ENCODE measurements around the gene GORASP2.
"Not testable (repeated sequence)": the region's sequence is repeated elsewhere in the genome, so short reads cannot be mapped to it uniquely, and the experiment has no call there.

The GORASP2 gene

DNA sequence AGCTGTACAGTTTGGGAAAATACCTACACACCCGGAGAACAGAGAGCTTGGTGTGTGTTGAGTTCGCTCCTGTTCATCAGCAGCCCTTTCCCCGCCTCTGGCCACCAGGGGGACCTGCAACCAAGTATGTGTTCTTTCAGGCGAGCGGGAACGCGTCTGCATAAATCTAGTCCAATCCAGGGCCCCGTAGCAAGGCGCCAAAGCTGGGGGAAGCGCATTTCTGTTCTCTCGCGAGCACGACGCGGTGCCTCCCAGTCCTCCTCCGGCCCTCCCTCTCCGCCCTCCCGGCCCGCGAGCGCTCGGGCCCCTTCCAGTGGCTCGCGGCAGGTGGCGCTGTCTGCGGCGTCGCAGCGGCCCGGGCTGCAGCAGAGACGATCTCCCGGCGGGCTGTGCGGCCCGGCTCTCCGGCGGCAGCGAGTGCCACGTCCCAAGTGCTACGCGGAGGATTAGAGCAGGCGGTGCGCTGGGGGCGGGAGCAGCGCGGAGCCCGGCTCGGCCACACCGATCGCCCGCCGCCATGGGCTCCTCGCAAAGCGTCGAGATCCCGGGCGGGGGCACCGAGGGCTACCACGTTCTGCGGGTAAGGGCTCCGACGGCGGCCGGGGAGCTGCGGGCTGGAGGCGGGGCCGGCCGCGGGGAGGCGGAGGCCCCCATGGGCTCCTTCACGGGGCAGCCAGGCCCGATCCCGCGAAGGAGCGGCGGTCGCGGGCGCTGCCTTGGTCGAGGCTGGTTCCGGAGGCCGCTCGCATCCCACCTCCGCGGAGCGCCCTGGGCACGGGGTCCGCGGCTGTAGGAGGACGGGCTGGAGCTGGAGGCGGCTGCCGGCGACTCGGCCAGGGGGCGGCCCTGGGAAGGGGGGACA, at the start of gene GORASP2:
GORASP2 (plus strand) TSS at position 430 of the 862 bp plus-strand sequence; CDS start at position 518, 88 bp downstream.
- DNase-seq (ENCODE audit: low spot score), result peak; percentile 98

DNA sequence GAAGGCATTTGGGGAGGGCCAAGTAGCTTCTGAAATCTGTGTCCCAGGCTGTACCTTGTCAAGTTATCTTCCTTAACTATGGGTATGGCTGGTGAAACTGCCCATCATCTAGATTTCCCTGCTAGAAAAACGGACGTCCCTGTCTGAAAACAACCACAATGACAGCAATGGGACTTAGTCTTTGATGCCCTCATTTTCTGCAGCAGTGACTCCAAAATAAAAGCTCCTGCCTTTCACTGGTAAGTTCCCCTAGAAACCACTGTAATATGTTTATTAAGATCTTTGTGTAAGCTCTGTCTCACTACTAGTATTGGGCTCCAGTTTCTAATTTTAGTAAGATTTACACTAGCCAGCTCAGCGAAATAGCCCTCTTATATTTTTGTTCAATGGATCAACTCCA, 47.2 kb upstream of the GORASP2 start:
- DNase-seq (ENCODE audit: low spot score), result no peak

DNA sequence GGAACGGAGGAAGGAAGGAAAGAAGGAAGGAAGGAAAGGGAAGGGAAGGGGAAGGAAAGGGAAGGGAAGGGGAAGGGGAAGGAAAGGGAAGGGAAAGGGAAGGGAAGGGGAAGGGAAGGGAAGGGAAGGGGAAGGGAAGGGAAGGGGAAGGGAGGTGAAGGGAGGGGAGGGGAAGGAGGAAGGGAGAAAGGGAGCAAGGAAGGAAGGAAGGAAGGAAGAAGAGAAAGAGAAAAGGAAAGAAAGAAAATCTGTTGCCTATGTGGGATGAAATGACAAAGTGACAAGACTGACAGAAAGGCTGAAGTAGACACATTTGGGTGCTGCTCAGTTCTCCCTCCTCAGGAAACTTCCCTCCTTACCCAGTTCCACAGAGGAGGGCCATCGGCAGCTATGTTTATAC, 46.3 kb upstream of the GORASP2 start:
- no peak for DNase-seq (ENCODE audit: low spot score)

DNA sequence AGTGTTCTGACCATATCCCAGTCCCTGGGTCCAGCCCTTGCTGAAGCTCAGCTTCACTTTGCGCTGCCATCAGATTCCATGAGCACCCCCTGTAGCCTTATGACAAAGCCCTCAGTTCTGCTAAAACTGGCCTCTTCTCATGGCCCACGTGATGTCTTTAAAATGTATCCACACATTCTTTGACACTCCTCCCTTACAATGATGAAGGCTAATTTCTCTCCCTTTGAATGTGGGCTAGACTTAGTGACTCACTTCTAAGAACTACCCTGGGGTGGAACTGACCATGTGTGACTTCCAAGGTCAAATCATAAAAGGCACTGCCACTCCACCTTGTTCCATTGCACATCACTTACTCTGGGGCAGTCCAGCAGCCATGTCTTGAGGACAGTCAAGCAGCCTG, 45.4 kb upstream of the GORASP2 start:
- DNase-seq (ENCODE audit: low spot score), result no peak

GRCh38 chr2:170885130-170885791, 43.8 kb upstream of the GORASP2 start:
- no peak for DNase-seq (ENCODE audit: low spot score)

GRCh38 chr2:170886386-170886785, 42.7 kb upstream of the GORASP2 start:
- no peak for DNase-seq (ENCODE audit: low spot score)

DNA sequence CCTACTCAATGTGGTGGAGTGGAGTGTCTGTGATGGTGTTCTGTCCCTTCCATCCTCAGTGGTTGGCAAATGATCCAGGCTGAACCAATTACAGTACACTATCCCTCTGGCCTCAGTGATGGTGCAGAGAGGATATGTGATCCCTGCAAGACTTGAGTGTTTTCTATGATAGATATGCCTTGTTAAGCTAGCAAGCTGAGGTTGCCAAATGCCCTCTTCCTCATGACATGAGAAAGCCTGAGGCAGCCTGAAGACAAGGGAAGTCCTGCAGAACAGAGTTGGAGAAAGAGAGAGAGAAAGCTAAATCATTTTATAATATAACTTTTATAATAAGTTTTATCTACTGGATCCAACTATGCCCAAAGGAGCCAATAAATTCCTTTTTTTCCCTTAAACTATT, 41.6 kb upstream of the GORASP2 start:
- DNase-seq (ENCODE audit: low spot score), result no peak

- DNase-seq (ENCODE audit: low spot score), result no peak
Measured at GRCh38 chr2:170887896-170888295, 41.2 kb upstream of the GORASP2 start.

- DNase-seq (ENCODE audit: low spot score), result no peak
Measured at GRCh38 chr2:170891893-170892292, 37.2 kb upstream of the GORASP2 start.

DNA sequence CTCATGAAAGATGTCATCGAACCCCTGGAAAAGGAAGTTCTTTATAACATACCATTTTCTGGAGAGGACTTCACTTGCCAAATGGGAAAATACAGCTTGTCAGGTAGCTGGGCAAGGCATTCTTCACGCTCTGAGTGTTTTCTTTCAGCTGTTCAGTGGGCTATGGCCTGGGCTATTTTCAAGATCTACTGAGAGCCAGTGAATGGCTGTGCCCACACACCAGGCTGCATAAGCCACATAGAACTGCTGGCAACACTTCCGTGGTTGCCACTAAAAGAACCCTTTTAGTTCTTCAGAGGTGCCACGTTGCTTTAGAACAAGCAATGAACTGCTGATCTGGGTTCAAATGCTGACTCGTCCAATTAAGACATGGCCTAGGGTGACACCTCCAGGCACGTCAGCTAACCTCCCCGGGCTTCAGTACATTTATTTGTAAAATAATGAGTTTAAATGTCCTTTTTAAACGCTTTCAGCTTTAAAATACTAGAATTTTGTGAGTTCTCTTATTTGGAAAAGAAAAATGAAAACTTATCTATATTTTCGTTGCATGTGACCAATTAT, 36.6 kb upstream of the GORASP2 start:
- no peak for DNase-seq (ENCODE audit: low spot score)

DNA sequence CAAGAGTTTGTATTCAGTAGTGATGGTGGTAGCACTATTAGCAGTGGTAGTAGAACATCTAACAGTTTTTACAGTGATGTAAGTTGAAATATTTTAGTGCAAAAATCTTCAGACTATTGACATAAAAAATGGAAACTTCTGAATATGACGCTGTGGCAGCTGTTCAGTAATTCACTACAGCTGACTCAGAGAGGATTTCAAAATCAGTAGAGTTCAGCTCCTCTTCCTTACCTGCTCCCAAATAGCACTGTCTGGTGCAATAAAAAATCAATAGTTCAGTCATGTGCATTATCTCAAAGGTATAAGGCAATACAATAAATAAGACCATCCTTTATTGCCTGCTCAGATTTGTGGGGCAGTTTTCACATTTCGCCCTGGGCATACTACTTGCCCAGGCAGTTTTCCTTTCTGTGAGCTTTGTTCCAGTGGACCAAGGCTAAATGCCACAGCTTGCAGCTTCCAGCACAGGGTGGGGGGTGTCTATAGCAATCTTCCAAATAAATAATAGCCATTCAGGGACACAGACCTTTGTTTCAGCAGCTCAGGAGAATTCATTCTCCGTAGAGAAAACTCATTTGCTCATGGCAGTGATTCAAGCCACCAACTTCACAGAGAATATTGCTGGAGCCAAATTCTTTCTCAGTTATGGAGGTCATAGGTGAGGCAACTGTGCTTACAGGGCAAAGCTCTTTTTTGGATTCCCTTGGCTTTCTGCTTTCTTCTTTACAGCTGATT, 33.9 kb upstream of the GORASP2 start:
- no peak for DNase-seq (ENCODE audit: low spot score)

- no peak for DNase-seq (ENCODE audit: low spot score)
Measured at GRCh38 chr2:170896622-170897021, 32.4 kb upstream of the GORASP2 start.

DNA sequence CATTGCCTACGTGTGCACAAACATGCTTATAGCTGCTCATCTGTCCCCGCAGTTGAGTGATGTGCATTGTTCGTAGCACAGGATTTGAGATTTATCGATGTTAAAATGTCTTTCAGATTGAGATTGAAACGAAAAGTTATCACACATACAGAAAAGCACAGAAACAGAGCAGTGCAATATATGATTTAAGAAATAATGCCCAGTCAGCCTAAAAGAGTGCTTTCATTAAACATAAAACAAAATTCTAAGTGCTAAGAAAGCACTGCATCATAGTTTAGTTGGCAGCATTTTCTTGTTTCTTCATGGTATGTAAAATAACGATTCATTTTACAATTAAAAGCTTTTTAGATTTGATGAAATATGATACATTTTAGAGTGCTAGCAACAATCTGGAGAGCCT, 31.9 kb upstream of the GORASP2 start:
- DNase-seq (ENCODE audit: low spot score), result no peak

GRCh38 chr2:170905864-170906263, 23.2 kb upstream of the GORASP2 start:
- no peak for DNase-seq (ENCODE audit: low spot score)

DNA sequence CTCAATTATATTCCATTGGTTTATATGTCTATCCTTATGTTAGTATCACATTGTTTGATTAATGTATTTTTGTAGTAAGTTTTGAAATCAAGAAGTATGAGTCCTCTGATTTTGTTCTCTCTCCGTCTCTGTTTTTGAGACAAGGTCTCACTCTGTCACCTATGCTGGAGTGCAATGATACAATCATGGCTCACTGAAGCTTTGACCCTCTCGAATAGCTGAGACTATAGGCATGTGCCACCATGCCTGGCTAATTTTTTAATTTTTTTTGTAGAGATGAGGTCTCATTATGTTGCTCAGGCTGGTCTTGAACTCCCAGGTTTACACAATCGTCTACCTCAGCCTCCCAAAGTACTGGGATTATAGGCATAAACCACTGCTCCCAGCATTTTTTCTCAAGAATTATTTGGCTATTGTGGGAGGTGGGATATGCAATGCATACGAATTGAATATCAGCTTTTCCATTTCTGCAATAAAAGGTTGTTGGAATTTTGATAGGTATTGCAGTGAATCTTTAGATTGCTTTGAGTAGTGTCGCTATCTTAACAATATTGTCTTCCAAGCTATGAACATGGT, 17.7 kb upstream of the GORASP2 start:
- no peak for DNase-seq (ENCODE audit: low spot score)

DNA sequence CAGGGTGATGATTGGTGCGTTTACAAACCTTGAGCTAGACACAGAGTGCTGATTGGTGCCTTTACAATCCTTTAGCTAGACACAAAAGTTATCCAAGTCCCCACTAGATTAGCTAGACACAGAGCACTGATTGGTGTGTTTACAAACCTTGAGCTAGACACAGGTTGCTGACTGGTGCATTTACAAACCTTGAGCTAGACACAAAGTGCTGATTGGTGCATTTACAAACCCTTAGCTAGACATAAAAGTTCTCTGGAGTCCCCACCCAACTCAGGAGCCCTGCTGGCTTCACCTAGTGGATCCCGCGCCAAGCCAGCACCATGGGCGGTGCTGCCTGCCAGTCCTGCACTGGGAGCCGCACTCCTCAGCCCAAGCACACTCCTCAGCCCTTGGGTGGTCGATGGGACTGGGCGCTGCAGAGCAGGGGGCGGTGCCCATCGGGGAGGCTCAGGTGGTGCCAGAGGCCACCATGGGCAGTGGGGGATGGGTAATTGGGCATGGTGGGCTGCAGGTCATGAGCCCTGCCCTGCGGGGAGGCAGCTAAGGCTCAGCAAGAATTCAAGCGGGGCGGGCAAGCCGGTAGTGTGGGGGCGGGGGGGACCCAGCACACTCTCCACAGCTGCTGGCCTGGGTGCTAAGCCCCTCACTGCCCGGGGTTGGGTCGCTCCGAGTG, 13.9 kb upstream of the GORASP2 start:
- not testable (repeated sequence) for DNase-seq (ENCODE audit: low spot score)

DNA sequence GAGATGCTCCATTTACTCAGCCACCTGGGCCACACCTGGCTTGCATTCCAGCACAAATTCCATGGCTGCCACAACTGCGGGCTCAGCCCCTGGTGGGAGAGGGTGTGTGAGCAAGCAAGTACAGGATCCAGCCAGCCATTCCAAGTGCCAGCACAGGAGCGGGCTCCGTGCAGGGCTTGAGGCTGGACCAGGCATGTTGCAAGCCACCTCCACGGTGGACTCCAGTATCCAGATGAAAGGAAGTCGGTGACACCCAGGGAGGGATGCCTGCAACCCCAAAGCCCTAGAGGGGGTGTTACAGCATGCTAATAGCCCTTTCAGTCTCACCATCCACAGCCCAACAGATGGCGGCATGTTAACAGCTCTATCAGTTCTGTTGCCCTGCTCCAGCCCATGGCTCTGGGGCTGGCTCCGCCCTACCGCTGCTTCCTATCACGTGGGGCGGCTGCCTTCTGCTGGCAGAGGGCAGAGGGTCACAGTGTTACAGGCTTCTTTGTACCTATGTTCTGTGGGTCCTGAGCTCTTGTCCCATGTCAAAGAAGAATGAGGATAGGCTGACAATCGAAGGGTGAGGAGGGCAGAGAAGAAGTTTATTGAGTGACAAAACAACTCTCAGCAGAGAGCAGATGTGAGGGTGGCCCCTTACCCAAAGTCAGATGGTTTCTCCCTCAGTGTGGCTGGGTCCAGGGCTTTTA, 11.7 kb upstream of the GORASP2 start:
- no peak for DNase-seq (ENCODE audit: low spot score)

DNA sequence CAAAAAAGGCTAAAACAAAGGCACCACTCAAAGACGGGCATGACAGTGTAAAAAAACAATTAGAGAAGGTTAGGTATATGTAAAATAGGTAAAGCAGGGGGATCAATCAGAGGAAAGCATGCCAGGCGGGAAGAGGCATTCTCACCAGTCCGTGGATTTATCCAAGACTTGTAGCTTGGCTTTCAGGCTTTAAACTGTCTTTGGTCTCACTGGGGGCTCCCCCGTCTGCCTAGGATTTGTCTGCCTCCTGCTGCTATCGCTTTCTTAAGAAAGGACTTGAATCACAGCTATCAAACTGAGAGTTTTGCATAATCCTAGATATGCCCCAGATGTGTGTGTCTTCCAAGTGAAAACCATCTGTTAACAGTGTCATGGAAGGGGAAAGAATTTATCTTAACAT, 11.1 kb upstream of the GORASP2 start:
- DNase-seq (ENCODE audit: low spot score), result no peak

GRCh38 chr2:170921873-170922272, 7.2 kb upstream of the GORASP2 start:
- DNase-seq (ENCODE audit: low spot score), result not testable (repeated sequence)

DNA sequence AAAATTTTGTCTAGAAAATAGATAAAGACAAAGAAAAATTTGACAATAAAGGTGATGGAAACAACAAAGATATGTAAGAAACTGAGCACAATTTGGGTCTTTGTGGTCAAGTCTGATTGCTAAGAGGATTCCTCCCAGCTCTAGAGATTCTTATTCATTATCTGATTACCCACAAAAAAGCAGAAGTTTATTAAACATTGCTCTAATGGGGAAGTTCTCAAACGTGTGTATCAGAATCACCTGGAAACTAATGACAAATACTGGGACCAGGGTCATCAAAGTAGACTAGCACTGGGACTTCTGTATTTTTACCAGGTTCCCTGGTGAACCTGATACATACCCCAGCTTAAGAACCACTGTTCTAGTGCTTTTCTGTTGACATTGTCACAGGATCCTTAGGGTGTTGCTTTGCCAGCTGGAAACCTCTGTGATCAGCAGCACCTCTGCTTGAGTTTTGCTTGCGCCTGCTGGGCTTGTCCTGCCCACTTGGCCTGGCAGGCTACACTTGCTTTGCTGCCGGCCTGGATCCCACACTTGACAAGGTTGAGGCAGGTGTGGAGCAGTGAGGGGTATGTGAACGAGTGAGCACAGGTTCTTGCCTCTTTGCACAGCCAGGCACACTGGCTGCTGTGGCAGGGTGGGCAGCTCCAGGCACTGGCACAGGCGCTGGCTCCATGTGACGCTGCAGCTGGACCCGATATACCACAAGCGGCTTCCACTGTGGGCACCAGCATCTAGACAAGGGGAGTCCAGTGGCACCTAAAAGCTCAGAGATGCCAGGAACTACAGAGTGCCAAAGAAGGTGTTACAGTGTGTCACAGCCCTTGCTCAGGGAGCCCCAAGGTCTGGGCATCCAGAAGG, 6.2 kb upstream of the GORASP2 start:
- DNase-seq (ENCODE audit: low spot score), result no peak

All from germinal center (tissue), 1 donor.